ENCODE measurements around the gene SEC24D. TPM values are rescaled to one million over a fixed set of nuclear protein-coding genes. Genes with fewer than 3 reads are reported as not detected.

SEC24D gene
- total and polyA plus RNA-seq, 9 of the 15 experiments (the other 6 are each of a cell fraction or from before 2014, with no cell fraction given) = 7.1 to 22.5 (median 11.3) TPM

GRCh38 chr4:118825799-118826198 is 10.1 kb downstream of the SEC24D start:
- Histone ChIP-seq H3K27ac (ENCODE audit: extremely low read depth, low read depth, low read length) (no peak overlapping the region), H3K4me2 (ENCODE audit: insufficient read depth, low read length) (no peak overlapping the region), H4K20me1 (replicated peaks; ENCODE audit: control insufficient read depth, insufficient read depth, low read length) (peaks cover 19% of the 10 kb centered on the region; the same call in 1 of the 2 replicates), H3K9me3 (replicated peaks; ENCODE audit: control insufficient read depth, insufficient read depth, low read depth, low read length) (no peaks in the 10 kb centered on the region), H3K27me3 (ENCODE audit: control insufficient read depth in 2 of 2, insufficient read depth in 2 of 2, low read length in 2 of 2) (no peaks in the 10 kb centered on the region), H3K9ac (ENCODE audit: insufficient read depth in 1 of 2, low read depth in 2 of 2, low read length in 2 of 2) (no peak overlapping the region), H3K79me2 (ENCODE audit: control insufficient read depth, insufficient read depth, low read length) (peaks cover 19% of the 10 kb centered on the region; the same call in 2 of the 3 replicates), H3K36me3 (ENCODE audit: control insufficient read depth, insufficient read depth, low read length) (peaks cover 32% of the 10 kb centered on the region; the same call in 2 of the 3 replicates), H2AFZ (ENCODE audit: low read depth, low read length) (no peak overlapping the region), H3K4me1 (replicated peaks in 1 of 2; ENCODE audit: control insufficient read depth in 2 of 2, insufficient read depth in 2 of 2, low read length in 2 of 2) (peaks cover 0 to 9% of the 10 kb centered on the region in 2 experiments; a peak in 3 of 5 replicates), H3K9me1 (ENCODE audit: control insufficient read depth, insufficient read depth, low read length) (peaks cover 5% of the 10 kb centered on the region), H3K4me3 (no peak overlapping the region)
- no peak for TF ChIP-seq POLR2G (IDR thresholded peaks at IDR 0.05; ENCODE audit: low read depth, low read length)
- POLR2A ChIA-PET = interaction anchor here (5.6 kb wide), 1 partner anchor 10 kb away, joined by 25 read pairs; the partner anchor contains the start of gene SEC24D
- CTCF ChIA-PET (ENCODE audit: low intra/inter-chr PET ratio) = no interaction called here
- no TSS peak for BruUV-seq (replicated peaks)
- no peak for ATAC-seq
- no peak for FAIRE-seq
- in situ Hi-C loops (cut with MboI) = no loop called here
- 83% methylated on average over 3 of the region's 3 CpGs for WGBS (ENCODE audit: insufficient coverage, low coverage, missing lambda C conversion rate)
- no peak for DNase-seq (ENCODE audit: extremely low read depth in 1 of 4, low spot score in 3 of 4)
- intact Hi-C loops (cut with micrococcal nuclease) = no loop called here

- H3K4me1 ChIP-seq (replicated peaks in 1 of 2; ENCODE audit: control insufficient read depth in 2 of 2, insufficient read depth in 2 of 2, low read length in 2 of 2) = peaks cover 0 to 9% of the 10 kb centered on the region in 2 experiments; a peak in 3 of 5 replicates
- peaks cover 15% of the 10 kb centered on the region; the same call in 2 of the 3 replicates for H3K79me2 ChIP-seq (ENCODE audit: control insufficient read depth, insufficient read depth, low read length)
- FAIRE-seq (no peak), DNase-seq (ENCODE audit: extremely low read depth in 1 of 4, low spot score in 3 of 4) (no peak), ATAC-seq (no peak)
- BruUV-seq (replicated peaks) = no TSS peak
- CTCF ChIA-PET (ENCODE audit: low intra/inter-chr PET ratio) = no interaction called here
- H3K27me3 ChIP-seq (ENCODE audit: control insufficient read depth in 2 of 2, insufficient read depth in 2 of 2, low read length in 2 of 2) = no peaks in the 10 kb centered on the region
- H2AFZ ChIP-seq (ENCODE audit: low read depth, low read length) = no peak overlapping the region
- peaks cover 19% of the 10 kb centered on the region; the same call in 1 of the 2 replicates for H4K20me1 ChIP-seq (replicated peaks; ENCODE audit: control insufficient read depth, insufficient read depth, low read length)
- POLR2A ChIA-PET = interaction anchor here (1.7 to 5.6 kb wide), 3 partner anchors 8 to 11 kb away, joined by 5 to 25 read pairs (median 11); partner anchors contain the start of gene SEC24D
- intact Hi-C loops (cut with micrococcal nuclease) (no loop called here), in situ Hi-C loops (cut with MboI) (no loop called here)
- peaks cover 26% of the 10 kb centered on the region; the same call in 2 of the 3 replicates for H3K36me3 ChIP-seq (ENCODE audit: control insufficient read depth, insufficient read depth, low read length)
- no peaks in the 10 kb centered on the region for H3K9me3 ChIP-seq (replicated peaks; ENCODE audit: control insufficient read depth, insufficient read depth, low read depth, low read length)
- H3K4me3 ChIP-seq = no peak overlapping the region
- H3K9me1 ChIP-seq (ENCODE audit: control insufficient read depth, insufficient read depth, low read length) = peaks cover 5% of the 10 kb centered on the region
- no peak overlapping the region for H3K27ac ChIP-seq (ENCODE audit: extremely low read depth, low read depth, low read length)
- 61% methylated on average over 5 of the region's 5 CpGs for WGBS (ENCODE audit: insufficient coverage, low coverage, missing lambda C conversion rate)
- H3K4me2 ChIP-seq (ENCODE audit: insufficient read depth, low read length) = no peak overlapping the region
- H3K9ac ChIP-seq (ENCODE audit: insufficient read depth in 1 of 2, low read depth in 2 of 2, low read length in 2 of 2) = no peak overlapping the region
- TF ChIP-seq ZNF133 (CRISPR knock-in tag; IDR thresholded peaks at IDR 0.05) (no peak), ZNF174 (CRISPR knock-in tag; IDR thresholded peaks at IDR 0.05) (no peak), SMARCC2 (IDR thresholded peaks at IDR 0.05; ENCODE audit: low read depth) (no peak), GABPB1 (CRISPR knock-in tag; IDR thresholded peaks at IDR 0.05) (no peak), ZNF263 (CRISPR knock-in tag; IDR thresholded peaks at IDR 0.05; ENCODE audit: borderline replicate concordance) (no peak), IRF2 (CRISPR knock-in tag; IDR thresholded peaks at IDR 0.05) (no peak), NR3C1 (CRISPR knock-in tag; IDR thresholded peaks at IDR 0.05) (no peak), DEAF1 (CRISPR knock-in tag; IDR thresholded peaks at IDR 0.05) (no peak)
Observed at GRCh38 chr4:118824141-118824540, 11.8 kb downstream of the SEC24D start.
